GM12878 (cell line): ENCODE measurements around the gene SYNRG. TPM values are rescaled to one million over a fixed set of nuclear protein-coding genes. Genes with fewer than 3 reads are reported as not detected.

Experiments
- ATAC-seq: fragments of 200-7000 bp; cut with Tn5 transposase; 3 replicates; pipeline ENCODE4 v1.9.1; 2020; ENCODE audit warnings: mild to moderate bottlenecking, moderate library complexity
- BruUV-seq: library from RNA; stranded (reverse); fragments of 400-500 nt; replicated peaks from 2 replicates; lab custom pipeline; 2021; lab: Mats Ljungman, UMichigan
- CTCF ChIA-PET: fragments of 300-600 bp; sonication (Branson Sonifier 250); formaldehyde crosslinking; extraction: SDS; loops from one replicate; lab custom pipeline; 2021; ENCODE audit warnings: inconsistent platforms; lab: Yijun Ruan, JAX
- POLR2A ChIA-PET: fragments of 350-600 bp; formaldehyde crosslinking; extraction: SDS; loops from one replicate; lab custom pipeline; 2021; ENCODE audit warnings: inconsistent platforms; lab: Charles Lee
- RAD21 ChIA-PET: fragments of 300-600 bp; sonication (Branson Sonifier 250); formaldehyde crosslinking; loops from one replicate; lab custom pipeline; 2023; ENCODE audit warnings: antibody characterized with exemption; ENCODE audit not compliant: unreplicated experiment; lab: Charles Lee
- SMC1A ChIA-PET: fragments of 300-600 bp; sonication (Branson Sonifier 250); formaldehyde crosslinking; loops from one replicate; lab custom pipeline; 2023; ENCODE audit not compliant: unreplicated experiment, uncharacterized antibody; lab: Charles Lee
- DNase-seq: peaks from one replicate; pipeline ENCODE4 v3.0.0-alpha.2; 2011; ENCODE audit warnings: low read depth, low spot score
- FAIRE-seq: peaks from 3 replicates; lab custom pipeline; 2011; peaks lifted over from hg19 to GRCh38; lab: Jason Lieb, UNC
- H2AFZ ChIP-seq: 2 replicates; pipeline ENCODE4 v1.6.0; 2011; ENCODE audit warnings: low read depth, low read length, control low read depth; ENCODE audit not compliant: control insufficient read depth
- H3K27ac ChIP-seq: 2 replicates; pipeline ENCODE4 v1.5.1; 2011; ENCODE audit warnings: control low read depth; ENCODE audit not compliant: control insufficient read depth, insufficient read depth
- H3K27me3 ChIP-seq, 2 experiments: replicated peaks in 1 of 2; 2 replicates each; pipeline versions ENCODE4 v1.6.0 to v1.6.1; 2011; ENCODE audit warnings: low read length in 1 of 2; ENCODE audit not compliant: control insufficient read depth in 2 of 2, insufficient read depth in 2 of 2
- H3K36me3 ChIP-seq, 2 experiments: 2 replicates each; pipeline ENCODE4 v1.5.1; 2011; ENCODE audit warnings: low read length in 1 of 2; ENCODE audit not compliant: control insufficient read depth in 2 of 2, insufficient read depth in 2 of 2
- H3K4me1 ChIP-seq: 2 replicates; pipeline ENCODE4 v1.6.1; 2011; ENCODE audit warnings: mild to moderate bottlenecking, low read length, moderate library complexity, mixed read lengths; ENCODE audit not compliant: control insufficient read depth, insufficient read depth
- H3K4me2 ChIP-seq: 2 replicates; pipeline ENCODE4 v1.6.0; 2011; ENCODE audit warnings: control low read depth; ENCODE audit not compliant: control insufficient read depth, insufficient read depth
- H3K4me3 ChIP-seq: fragments of 200-600 bp; sonication (generic); 2 replicates; pipeline ENCODE4 v1.5.1; 2016
- H3K79me2 ChIP-seq: 2 replicates; pipeline ENCODE4 v1.6.0; 2011; ENCODE audit warnings: low read length; ENCODE audit not compliant: control insufficient read depth, insufficient read depth
- H3K9ac ChIP-seq: 2 replicates; pipeline ENCODE4 v1.8.0; 2011; ENCODE audit warnings: low read length, control low read depth, mixed read lengths; ENCODE audit not compliant: control insufficient read depth, insufficient read depth
- H3K9me3 ChIP-seq: replicated peaks from 3 replicates; pipeline ENCODE4 v1.5.1; 2011; ENCODE audit warnings: mild to moderate bottlenecking, low read length; ENCODE audit not compliant: control insufficient read depth, insufficient read depth
- H4K20me1 ChIP-seq: 2 replicates; pipeline ENCODE4 v1.6.0; 2011; ENCODE audit not compliant: control insufficient read depth, insufficient read depth
- CEBPZ ChIP-seq: fragments of 150-350 bp; IDR thresholded peaks from 2 replicates; pipeline ENCODE4 v1.6.1; 2016; ENCODE audit warnings: low read depth, low read length
- HDAC6 ChIP-seq: fragments of 200-600 bp; sonication (generic); IDR thresholded peaks from one replicate; pipeline ENCODE4 v1.8.0; 2017; ENCODE audit warnings: antibody characterized with exemption; ENCODE audit not compliant: unreplicated experiment
- IRF5 ChIP-seq: fragments of 450-650 bp; IDR thresholded peaks from 2 replicates; pipeline ENCODE4 v1.6.1; 2017; ENCODE audit warnings: borderline replicate concordance
- POU2F2 ChIP-seq: IDR thresholded peaks from 3 replicates; pipeline ENCODE4 v1.6.1; 2011; ENCODE audit warnings: low read depth, mild to moderate bottlenecking, low read length, borderline replicate concordance
- SMC3 ChIP-seq: IDR thresholded peaks from 2 replicates; pipeline ENCODE4 v1.6.1; 2011; ENCODE audit warnings: low read length, improper control_type of control experiment, borderline replicate concordance
- ZBTB4 ChIP-seq: fragments of 450-650 bp; formaldehyde crosslinking; IDR thresholded peaks from 2 replicates; pipeline ENCODE4 v1.4.0; 2022; ENCODE audit warnings: mild to moderate bottlenecking, moderate library complexity
- WGBS: methylation state at CpG from one replicate; pipeline ENCODE4 v1.1.6; 2016; ENCODE audit warnings: low lambda C conversion rate; ENCODE audit not compliant: insufficient replicate concordance, insufficient coverage; ENCODE audit errors: missing lambda C conversion rate; 5-methylcytosine and 5-hydroxymethylcytosine counted together
- in situ Hi-C: fragments of 300-500 bp; cut with MboI; formaldehyde crosslinking; loops from 9 replicates; pipeline ENCODE4 v1.14.3; 2018; ENCODE audit warnings: mixed read lengths
- intact Hi-C: fragments of 100-400 bp; cut with micrococcal nuclease; formaldehyde crosslinking; loops from one replicate; pipeline ENCODE4 v1.14.2; 2022; ENCODE audit not compliant: unreplicated experiment
- polyA plus RNA-seq, 11 experiments: library from polyadenylated mRNA; depleted of rRNA in 4 of 11; unstranded in 6 of 11; stranded (reverse) in 5 of 11; fragments of >200 nt; fragmentation: Nextera tagmentation in 4 of 11; fragmentation: Illumina TruSeq in 1 of 11; extraction: Ambion mirVana in 4 of 11; extraction: Trizol in 1 of 11; gene quantifications; 1 replicate in 1 of 11; 2 replicates in 10 of 11; pipeline versions ENCODE4 v1.2.1 to v1.2.3, GENCODE V29; 2011 to 2016; ENCODE audit warnings: inconsistent platforms in 2 of 11, missing spikeins in 2 of 11, low read depth in 1 of 11
- total RNA-seq, 4 experiments: library from RNA; depleted of rRNA in 3 of 4; stranded (reverse); fragments of >200 nt in 3 of 4; fragmentation: Illumina TruSeq in 1 of 4; extraction: Trizol in 1 of 4; gene quantifications; 2 replicates each; pipeline versions ENCODE4 v1.2.1 to v1.2.3, GENCODE V29; 2013 to 2021

Gene SYNRG
- total and polyA plus RNA-seq, 10 of the 15 experiments (the other 5 are each of a cell fraction or from before 2014, with no cell fraction given), result 5.2 to 40.4 (median 26.7) TPM

DNA sequence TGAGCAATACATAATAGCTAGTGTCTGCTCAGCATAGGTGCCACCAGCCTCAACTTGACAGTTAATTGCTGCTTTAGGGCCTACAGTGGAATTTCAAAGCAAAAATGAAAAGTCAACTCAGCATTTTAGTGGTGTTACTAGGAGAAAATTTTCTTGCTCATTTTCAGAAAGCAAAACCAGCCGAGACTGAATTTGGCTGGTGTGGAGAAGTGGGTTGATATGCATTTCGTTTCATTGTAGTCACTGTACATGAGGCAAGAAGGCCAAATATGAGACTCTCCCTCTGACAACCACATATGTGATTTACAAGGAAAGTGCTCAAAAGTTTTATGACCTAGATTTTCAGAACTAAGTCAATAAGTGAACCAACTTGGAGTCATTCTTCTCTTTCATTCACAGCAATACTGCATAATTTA is 65.6 kb downstream of the SYNRG start (continued):
- TF ChIP-seq ZBTB4, result no peak
- TF ChIP-seq SMC3, result no peak
- TF ChIP-seq HDAC6, result no peak
- no peak for TF ChIP-seq POU2F2
- no peak for TF ChIP-seq IRF5

- Histone ChIP-seq H3K27ac (no peak overlapping the region), H3K9me3 (no peaks in the 10 kb centered on the region), H3K9ac (no peak overlapping the region), H3K27me3 (no peaks in the 10 kb centered on the region), H2AFZ (no peak overlapping the region), H3K79me2 (no peaks in the 10 kb centered on the region; the same call in 1 of the 2 replicates), H3K4me1 (no peaks in the 10 kb centered on the region), H3K36me3 (peaks cover 15 to 23% of the 10 kb centered on the region in 2 experiments), H4K20me1 (no peaks in the 10 kb centered on the region), H3K4me3 (no peak overlapping the region), H3K4me2 (no peak overlapping the region)
- ChIA-PET SMC1A (interaction anchor here (1.1 kb wide), 1 partner anchor 11 kb away, joined by 3 read pairs; no protein-coding TSS in a partner anchor), RAD21 (interaction anchor here (0.7 to 1.3 kb wide), 2 partner anchors 96 to 274 kb away, joined by 3 to 4 read pairs; no protein-coding TSS in a partner anchor), CTCF (interaction anchor here (0.9 to 1.3 kb wide), 5 partner anchors 13 to 253 kb away, joined by 3 to 5 read pairs (median 3); no protein-coding TSS in a partner anchor), POLR2A (no interaction called here)
- TSS peak; percentile 31 for BruUV-seq
- FAIRE-seq (no peak), ATAC-seq (no peak), DNase-seq (no peak)
- in situ Hi-C loops, result no loop called here
- intact Hi-C loops, result no loop called here
- WGBS, result 98% methylated on average over 9 of the region's 9 CpGs
- no peak for TF ChIP-seq CEBPZ
Measured at GRCh38 chr17:37541880-37542660, 67.1 kb downstream of the SYNRG start.
